NCI-H2196 (cell line): ENCODE results near the gene OR51A2.
A peak's percentile ranks its signal among the peaks of the same experiment; 100 is the strongest.
"Not testable (repeated sequence)": the region's sequence is repeated elsewhere in the genome, so short reads cannot be mapped to it uniquely, and the experiment has no call there.

ENCODE experiments used
- DNase-seq: peaks from one replicate; lab custom pipeline; 2025; ENCODE audit not compliant: unreplicated experiment; lab: John Stamatoyannopoulos, UW

Gene OR51A2

GRCh38 chr11:4955613-4956012 is at the start of gene OR51A2:
Gene OR51A2 (minus strand): TSS chr11:4955713. CDS start chr11:4955713, 0 bp downstream.
- not testable (repeated sequence) for DNase-seq

GRCh38 chr11:5004424-5005274 is 49.1 kb upstream of the OR51A2 start:
- peak; percentile 79 for DNase-seq

- no peak for DNase-seq
These were observed 39.0 kb upstream of the OR51A2 start, which contains the start of gene OR51L1 for GRCh38 chr11:4994551-4994950. Gene OR51L1 (plus strand): TSS chr11:4994851. CDS start chr11:4998983, 4,132 bp downstream.

- no peak for DNase-seq
These were observed 35.5 kb upstream of the OR51A2 start for GRCh38 chr11:4991060-4991459.

- DNase-seq: no peak
These were observed 28.3 kb upstream of the OR51A2 start for GRCh38 chr11:4983841-4984240.

- DNase-seq: no peak
These were observed 27.2 kb upstream of the OR51A2 start for GRCh38 chr11:4982678-4983077.

- no peak for DNase-seq
These were observed 23.5 kb upstream of the OR51A2 start for GRCh38 chr11:4979036-4979435.

GRCh38 chr11:4975436-4975835 is 19.9 kb upstream of the OR51A2 start:
- no peak for DNase-seq

GRCh38 chr11:4962816-4963215 is 7.3 kb upstream of the OR51A2 start:
- no peak for DNase-seq

- no peak for DNase-seq
These were observed 5.4 kb upstream of the OR51A2 start for GRCh38 chr11:4960877-4961276.

- DNase-seq: no peak
These were observed 1.9 kb upstream of the OR51A2 start for GRCh38 chr11:4957396-4957795.

GRCh38 chr11:4947505-4947904 is 8.0 kb downstream of the OR51A2 start, which contains the start of gene OR51A4:
Gene OR51A4 (minus strand): TSS chr11:4947605. CDS start chr11:4947100, 505 bp downstream.
- no peak for DNase-seq

- DNase-seq: no peak
These were observed 18.8 kb downstream of the OR51A2 start for GRCh38 chr11:4936745-4937144.

GRCh38 chr11:4932751-4933150 is 22.8 kb downstream of the OR51A2 start:
- DNase-seq: no peak

GRCh38 chr11:4926608-4927007 is 28.9 kb downstream of the OR51A2 start:
- DNase-seq: no peak

GRCh38 chr11:4924239-4924638 is 31.3 kb downstream of the OR51A2 start, which contains the start of gene OR51G1:
Gene OR51G1 (minus strand): TSS chr11:4924339. CDS start chr11:4924339, 0 bp downstream.
- DNase-seq: no peak

- DNase-seq: no peak
These were observed 33.2 kb downstream of the OR51A2 start for GRCh38 chr11:4922304-4922703.

- DNase-seq: no peak
These were observed 33.7 kb downstream of the OR51A2 start for GRCh38 chr11:4921796-4922195.

- no peak for DNase-seq
These were observed 36.3 kb downstream of the OR51A2 start, which contains the start of gene OR51G2 for GRCh38 chr11:4919250-4919649. Gene OR51G2 (minus strand): TSS chr11:4919350. CDS start chr11:4915663, 3,687 bp downstream.

GRCh38 chr11:4916581-4916980 is 38.9 kb downstream of the OR51A2 start:
- no peak for DNase-seq
